ENCODE results near the gene ASB1.

DNA sequence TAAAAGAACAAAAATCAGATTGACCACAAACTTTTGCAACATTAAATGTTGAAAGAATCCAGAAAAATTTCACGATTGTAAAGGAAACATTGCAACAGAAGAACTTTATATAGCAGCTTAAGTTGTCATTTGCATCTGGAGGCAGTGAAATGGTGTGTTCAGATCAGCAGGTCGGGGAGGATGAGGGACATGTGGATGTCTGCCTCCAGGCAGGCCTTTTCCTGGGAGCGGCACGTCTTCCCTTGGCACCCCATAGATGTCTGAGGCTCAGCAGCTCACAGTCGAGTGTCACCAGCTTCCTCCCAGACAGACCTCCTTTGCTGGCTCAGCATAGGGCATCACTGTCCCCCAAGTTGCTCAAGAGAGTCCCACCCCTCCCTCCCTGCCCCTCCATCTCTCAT lies 44.3 kb upstream of the ASB1 start:
- no peak for TF ChIP-seq ZFP30 (CRISPR knock-in tag; IDR thresholded peaks at IDR 0.05)
- no peak for TF ChIP-seq ZNF565 (CRISPR knock-in tag; conservative IDR thresholded peaks at IDR 0.05; ENCODE audit: low read depth)
- TF ChIP-seq, protein P1, sequence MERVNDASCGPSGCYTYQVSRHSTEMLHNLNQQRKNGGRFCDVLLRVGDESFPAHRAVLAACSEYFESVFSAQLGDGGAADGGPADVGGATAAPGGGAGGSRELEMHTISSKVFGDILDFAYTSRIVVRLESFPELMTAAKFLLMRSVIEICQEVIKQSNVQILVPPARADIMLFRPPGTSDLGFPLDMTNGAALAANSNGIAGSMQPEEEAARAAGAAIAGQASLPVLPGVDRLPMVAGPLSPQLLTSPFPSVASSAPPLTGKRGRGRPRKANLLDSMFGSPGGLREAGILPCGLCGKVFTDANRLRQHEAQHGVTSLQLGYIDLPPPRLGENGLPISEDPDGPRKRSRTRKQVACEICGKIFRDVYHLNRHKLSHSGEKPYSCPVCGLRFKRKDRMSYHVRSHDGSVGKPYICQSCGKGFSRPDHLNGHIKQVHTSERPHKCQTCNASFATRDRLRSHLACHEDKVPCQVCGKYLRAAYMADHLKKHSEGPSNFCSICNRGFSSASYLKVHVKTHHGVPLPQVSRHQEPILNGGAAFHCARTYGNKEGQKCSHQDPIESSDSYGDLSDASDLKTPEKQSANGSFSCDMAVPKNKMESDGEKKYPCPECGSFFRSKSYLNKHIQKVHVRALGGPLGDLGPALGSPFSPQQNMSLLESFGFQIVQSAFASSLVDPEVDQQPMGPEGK (CRISPR knock-in tag; IDR thresholded peaks at IDR 0.05; ENCODE audit: borderline replicate concordance) = no peak
- TF ChIP-seq RARB (CRISPR knock-in tag; IDR thresholded peaks at IDR 0.05) = no peak
- TF ChIP-seq ARNTL (CRISPR knock-in tag; IDR thresholded peaks at IDR 0.05; ENCODE audit: borderline replicate concordance, low read depth) = no peak
- TF ChIP-seq, protein P2, sequence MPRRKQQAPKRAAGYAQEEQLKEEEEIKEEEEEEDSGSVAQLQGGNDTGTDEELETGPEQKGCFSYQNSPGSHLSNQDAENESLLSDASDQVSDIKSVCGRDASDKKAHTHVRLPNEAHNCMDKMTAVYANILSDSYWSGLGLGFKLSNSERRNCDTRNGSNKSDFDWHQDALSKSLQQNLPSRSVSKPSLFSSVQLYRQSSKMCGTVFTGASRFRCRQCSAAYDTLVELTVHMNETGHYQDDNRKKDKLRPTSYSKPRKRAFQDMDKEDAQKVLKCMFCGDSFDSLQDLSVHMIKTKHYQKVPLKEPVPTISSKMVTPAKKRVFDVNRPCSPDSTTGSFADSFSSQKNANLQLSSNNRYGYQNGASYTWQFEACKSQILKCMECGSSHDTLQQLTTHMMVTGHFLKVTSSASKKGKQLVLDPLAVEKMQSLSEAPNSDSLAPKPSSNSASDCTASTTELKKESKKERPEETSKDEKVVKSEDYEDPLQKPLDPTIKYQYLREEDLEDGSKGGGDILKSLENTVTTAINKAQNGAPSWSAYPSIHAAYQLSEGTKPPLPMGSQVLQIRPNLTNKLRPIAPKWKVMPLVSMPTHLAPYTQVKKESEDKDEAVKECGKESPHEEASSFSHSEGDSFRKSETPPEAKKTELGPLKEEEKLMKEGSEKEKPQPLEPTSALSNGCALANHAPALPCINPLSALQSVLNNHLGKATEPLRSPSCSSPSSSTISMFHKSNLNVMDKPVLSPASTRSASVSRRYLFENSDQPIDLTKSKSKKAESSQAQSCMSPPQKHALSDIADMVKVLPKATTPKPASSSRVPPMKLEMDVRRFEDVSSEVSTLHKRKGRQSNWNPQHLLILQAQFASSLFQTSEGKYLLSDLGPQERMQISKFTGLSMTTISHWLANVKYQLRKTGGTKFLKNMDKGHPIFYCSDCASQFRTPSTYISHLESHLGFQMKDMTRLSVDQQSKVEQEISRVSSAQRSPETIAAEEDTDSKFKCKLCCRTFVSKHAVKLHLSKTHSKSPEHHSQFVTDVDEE (CRISPR knock-in tag; IDR thresholded peaks at IDR 0.05) = no peak
- no peak for TF ChIP-seq BACH2 (CRISPR knock-in tag; IDR thresholded peaks at IDR 0.05; ENCODE audit: borderline replicate concordance)
- no peak for TF ChIP-seq SNAI2 (CRISPR knock-in tag; IDR thresholded peaks at IDR 0.05)
